SH-SY5Y (cell line): ENCODE data around the gene SLC2A3.

Experiments
- GATA2 ChIP-seq: IDR thresholded peaks from 2 replicates; pipeline ENCODE4 v1.6.1; 2011; ENCODE audit warnings: mild to moderate bottlenecking, low read depth, low read length
- GATA3 ChIP-seq: IDR thresholded peaks from 2 replicates; pipeline ENCODE4 v1.6.1; 2011; ENCODE audit warnings: low read depth, mild to moderate bottlenecking, low read length, moderate library complexity

DNA sequence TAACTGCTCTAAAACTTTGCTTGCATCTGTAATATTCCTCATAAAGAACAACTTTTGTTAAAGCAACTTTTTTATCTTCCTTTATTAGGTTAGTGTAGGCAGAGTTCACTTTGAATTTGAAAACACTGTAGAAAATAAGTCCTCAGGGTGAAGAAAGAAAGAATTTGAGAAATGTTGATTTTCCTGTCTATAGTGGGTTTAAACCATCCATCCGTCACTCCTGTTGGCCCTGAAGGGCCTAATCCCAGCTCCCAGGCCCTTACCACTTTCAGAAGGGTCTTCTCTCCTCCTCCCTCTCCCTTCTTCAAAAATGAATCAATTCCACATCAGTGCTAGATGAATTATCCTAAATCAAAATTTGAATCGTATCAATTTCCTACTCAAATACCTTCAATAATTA, 4.9 kb upstream of the SLC2A3 start:
- no peak for TF ChIP-seq GATA3
- TF ChIP-seq GATA2: no peak
